ENCODE data around the gene MMS22L. TPM values are rescaled to one million over a fixed set of nuclear protein-coding genes. Genes with fewer than 3 reads are reported as not detected.

Gene MMS22L
- total and polyA plus RNA-seq, 2 of the 13 experiments (the other 11 are each of a cell fraction or from before 2014, with no cell fraction given), result 6.2 to 32.9 TPM

DNA sequence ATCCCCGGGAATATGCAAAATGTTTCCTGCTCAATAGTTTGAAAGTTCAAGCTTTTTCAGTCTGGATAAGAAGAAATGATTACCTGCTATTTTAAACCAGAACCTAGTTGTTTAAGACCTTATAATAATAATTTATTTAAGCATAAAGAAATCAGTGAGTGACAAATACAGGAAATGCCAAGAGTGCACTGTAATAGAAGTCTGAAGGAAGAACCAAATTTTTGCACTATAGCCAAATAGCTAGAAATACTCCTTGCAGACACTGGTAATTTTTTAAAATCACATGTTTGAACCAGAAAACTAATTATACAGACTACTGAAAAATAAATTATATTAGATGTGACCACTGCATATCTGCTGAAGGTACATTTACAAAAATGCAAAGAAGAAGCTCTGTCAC, 93.2 kb downstream of the MMS22L start:
- no peaks in the 10 kb centered on the region for H3K9me3 ChIP-seq (ENCODE audit: low read length)
- H3K36me3 ChIP-seq (replicated peaks in 1 of 2; ENCODE audit: control insufficient read depth in 1 of 2, insufficient read depth in 2 of 2, low read length in 2 of 2), result 0 out of 5 replicates have a peak, but pooled peaks cover 0 to 3% of the 10 kb centered on the region in 2 experiments
- H3K27ac ChIP-seq (ENCODE audit: extremely low read length, insufficient read depth, low read length), result no peak overlapping the region
- no peak overlapping the region for H3K9ac ChIP-seq (ENCODE audit: insufficient read depth, low read depth, low read length)
- ATAC-seq (no peak), FAIRE-seq (no peak), DNase-seq (ENCODE audit: low spot score) (no peak)
- no peak overlapping the region for H3K4me3 ChIP-seq (replicated peaks in 1 of 3; ENCODE audit: insufficient read depth in 1 of 3, low read depth in 2 of 3, low read length in 3 of 3)
- H3K4me1 ChIP-seq (ENCODE audit: insufficient read depth, low read length), result peaks cover 10% of the 10 kb centered on the region
- intact Hi-C loops (cut with micrococcal nuclease; ENCODE audit: unreplicated experiment) (no loop called here), in situ Hi-C loops (cut with HindIII; ENCODE audit: extremely low pct_ligation_motif_present, low pct_unique_long_range_greater_than_20kb) (loop anchor here (10.0 kb wide), 1 partner anchor 205 kb away; no protein-coding TSS in a partner anchor)
- TF ChIP-seq ZFP62 (CRISPR knock-in tag; IDR thresholded peaks at IDR 0.05), result no peak
- TF ChIP-seq SIN3A (IDR thresholded peaks at IDR 0.05; ENCODE audit: borderline replicate concordance, low read depth, low read length), result no peak
- no peak for TF ChIP-seq ZNF850 (CRISPR knock-in tag; conservative IDR thresholded peaks at IDR 0.05)
- no peak for TF ChIP-seq ZNF660 (CRISPR knock-in tag; IDR thresholded peaks at IDR 0.05; ENCODE audit: borderline replicate concordance, low read depth)
- TF ChIP-seq, protein P1, sequence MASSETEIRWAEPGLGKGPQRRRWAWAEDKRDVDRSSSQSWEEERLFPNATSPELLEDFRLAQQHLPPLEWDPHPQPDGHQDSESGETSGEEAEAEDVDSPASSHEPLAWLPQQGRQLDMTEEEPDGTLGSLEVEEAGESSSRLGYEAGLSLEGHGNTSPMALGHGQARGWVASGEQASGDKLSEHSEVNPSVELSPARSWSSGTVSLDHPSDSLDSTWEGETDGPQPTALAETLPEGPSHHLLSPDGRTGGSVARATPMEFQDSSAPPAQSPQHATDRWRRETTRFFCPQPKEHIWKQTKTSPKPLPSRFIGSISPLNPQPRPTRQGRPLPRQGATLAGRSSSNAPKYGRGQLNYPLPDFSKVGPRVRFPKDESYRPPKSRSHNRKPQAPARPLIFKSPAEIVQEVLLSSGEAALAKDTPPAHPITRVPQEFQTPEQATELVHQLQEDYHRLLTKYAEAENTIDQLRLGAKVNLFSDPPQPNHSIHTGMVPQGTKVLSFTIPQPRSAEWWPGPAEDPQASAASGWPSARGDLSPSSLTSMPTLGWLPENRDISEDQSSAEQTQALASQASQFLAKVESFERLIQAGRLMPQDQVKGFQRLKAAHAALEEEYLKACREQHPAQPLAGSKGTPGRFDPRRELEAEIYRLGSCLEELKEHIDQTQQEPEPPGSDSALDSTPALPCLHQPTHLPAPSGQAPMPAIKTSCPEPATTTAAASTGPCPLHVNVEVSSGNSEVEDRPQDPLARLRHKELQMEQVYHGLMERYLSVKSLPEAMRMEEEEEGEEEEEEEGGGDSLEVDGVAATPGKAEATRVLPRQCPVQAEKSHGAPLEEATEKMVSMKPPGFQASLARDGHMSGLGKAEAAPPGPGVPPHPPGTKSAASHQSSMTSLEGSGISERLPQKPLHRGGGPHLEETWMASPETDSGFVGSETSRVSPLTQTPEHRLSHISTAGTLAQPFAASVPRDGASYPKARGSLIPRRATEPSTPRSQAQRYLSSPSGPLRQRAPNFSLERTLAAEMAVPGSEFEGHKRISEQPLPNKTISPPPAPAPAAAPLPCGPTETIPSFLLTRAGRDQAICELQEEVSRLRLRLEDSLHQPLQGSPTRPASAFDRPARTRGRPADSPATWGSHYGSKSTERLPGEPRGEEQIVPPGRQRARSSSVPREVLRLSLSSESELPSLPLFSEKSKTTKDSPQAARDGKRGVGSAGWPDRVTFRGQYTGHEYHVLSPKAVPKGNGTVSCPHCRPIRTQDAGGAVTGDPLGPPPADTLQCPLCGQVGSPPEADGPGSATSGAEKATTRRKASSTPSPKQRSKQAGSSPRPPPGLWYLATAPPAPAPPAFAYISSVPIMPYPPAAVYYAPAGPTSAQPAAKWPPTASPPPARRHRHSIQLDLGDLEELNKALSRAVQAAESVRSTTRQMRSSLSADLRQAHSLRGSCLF (CRISPR knock-in tag; IDR thresholded peaks at IDR 0.05; ENCODE audit: borderline replicate concordance), result no peak
- TF ChIP-seq KLF12 (CRISPR knock-in tag; IDR thresholded peaks at IDR 0.05; ENCODE audit: borderline replicate concordance), result no peak
- TF ChIP-seq, protein P2, sequence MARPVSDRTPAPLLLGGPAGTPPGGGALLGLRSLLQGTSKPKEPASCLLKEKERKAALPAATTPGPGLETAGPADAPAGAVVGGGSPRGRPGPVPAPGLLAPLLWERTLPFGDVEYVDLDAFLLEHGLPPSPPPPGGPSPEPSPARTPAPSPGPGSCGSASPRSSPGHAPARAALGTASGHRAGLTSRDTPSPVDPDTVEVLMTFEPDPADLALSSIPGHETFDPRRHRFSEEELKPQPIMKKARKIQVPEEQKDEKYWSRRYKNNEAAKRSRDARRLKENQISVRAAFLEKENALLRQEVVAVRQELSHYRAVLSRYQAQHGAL (CRISPR knock-in tag; IDR thresholded peaks at IDR 0.05; ENCODE audit: not compliant biosample characterization), result no peak
- H3K27me3 ChIP-seq (ENCODE audit: control insufficient read depth in 1 of 2, insufficient read depth in 2 of 2, low read length in 2 of 2), result no peaks in the 10 kb centered on the region
- ChIA-PET CTCF (ENCODE audit: low intra/inter-chr PET ratio, low total read pairs) (no interaction called here), POLR2A (no interaction called here)
- WGBS (ENCODE audit: low lambda C conversion rate), result 88% methylated on average over 1 of the region's 1 CpG
- H3K79me2 ChIP-seq (ENCODE audit: insufficient read depth, low read length), result no peaks in the 10 kb centered on the region
- no peaks in the 10 kb centered on the region for H4K20me1 ChIP-seq (ENCODE audit: insufficient read depth, low read length)
- no TSS peak for BruUV-seq (replicated peaks)
- H3K4me2 ChIP-seq (ENCODE audit: low read depth, low read length), result no peak overlapping the region
- H2AFZ ChIP-seq (ENCODE audit: low read length), result no peak overlapping the region

Data from HepG2 (cell line).